Right atrium auricular region (tissue), 2 donors: ENCODE data around the gene FRMPD4. TPM values are rescaled to one million over a fixed set of nuclear protein-coding genes. Genes with fewer than 3 reads are reported as not detected.

Source experiments
- DNase-seq: peaks from one replicate; pipeline ENCODE4 v3.0.0-alpha.2; 2019; ENCODE audit warnings: low spot score
- H3K27ac ChIP-seq, 2 donors: fragments of 200-600 bp; sonication (generic); 1 replicate in 1 of 2; 2 replicates in 1 of 2; pipeline ENCODE4 v1.5.1; 2016 to 2019
- H3K27me3 ChIP-seq, 2 donors: fragments of 200-600 bp; sonication (generic); one replicate each; pipeline versions ENCODE4 v1.5.1 to v1.6.0; 2017 to 2019
- H3K36me3 ChIP-seq: fragments of 200-600 bp; sonication (generic); one replicate; pipeline ENCODE4 v1.5.1; 2016
- H3K4me1 ChIP-seq, 2 donors: fragments of 200-600 bp; sonication (generic); one replicate each; pipeline versions ENCODE4 v1.5.1 to v1.6.0; 2017 to 2019
- H3K4me3 ChIP-seq, 2 donors: fragments of 200-600 bp; sonication (generic); 1 replicate in 1 of 2; 2 replicates in 1 of 2; pipeline ENCODE4 v1.5.1; 2017 to 2019; ENCODE audit warnings: mild to moderate bottlenecking in 1 of 2, moderate library complexity in 1 of 2
- H3K9me3 ChIP-seq, 2 donors: fragments of 200-600 bp; sonication (generic); one replicate each; pipeline ENCODE4 v1.5.1; 2019
- total RNA-seq, 2 donors: library from RNA; depleted of rRNA; stranded (reverse); fragments of >200 nt; gene quantifications; one replicate each; pipeline ENCODE4 v1.1.0, GENCODE V29; 2016
- TF ChIP-seq, protein P1 (sequence below), 2 donors: fragments of 200-600 bp; sonication (generic); IDR thresholded peaks; one replicate each; pipeline ENCODE4 v1.5.1; 2019; ENCODE audit warnings: antibody characterized with exemption in 2 of 2

FRMPD4 gene
- total RNA-seq, 2 donors from 2014 or later: 1.2 to 1.3 TPM

GRCh38 chrX:12170755-12171154 lies 32.5 kb downstream of the FRMPD4 start:
- DNase-seq: no peak
- TF ChIP-seq, protein P1, sequence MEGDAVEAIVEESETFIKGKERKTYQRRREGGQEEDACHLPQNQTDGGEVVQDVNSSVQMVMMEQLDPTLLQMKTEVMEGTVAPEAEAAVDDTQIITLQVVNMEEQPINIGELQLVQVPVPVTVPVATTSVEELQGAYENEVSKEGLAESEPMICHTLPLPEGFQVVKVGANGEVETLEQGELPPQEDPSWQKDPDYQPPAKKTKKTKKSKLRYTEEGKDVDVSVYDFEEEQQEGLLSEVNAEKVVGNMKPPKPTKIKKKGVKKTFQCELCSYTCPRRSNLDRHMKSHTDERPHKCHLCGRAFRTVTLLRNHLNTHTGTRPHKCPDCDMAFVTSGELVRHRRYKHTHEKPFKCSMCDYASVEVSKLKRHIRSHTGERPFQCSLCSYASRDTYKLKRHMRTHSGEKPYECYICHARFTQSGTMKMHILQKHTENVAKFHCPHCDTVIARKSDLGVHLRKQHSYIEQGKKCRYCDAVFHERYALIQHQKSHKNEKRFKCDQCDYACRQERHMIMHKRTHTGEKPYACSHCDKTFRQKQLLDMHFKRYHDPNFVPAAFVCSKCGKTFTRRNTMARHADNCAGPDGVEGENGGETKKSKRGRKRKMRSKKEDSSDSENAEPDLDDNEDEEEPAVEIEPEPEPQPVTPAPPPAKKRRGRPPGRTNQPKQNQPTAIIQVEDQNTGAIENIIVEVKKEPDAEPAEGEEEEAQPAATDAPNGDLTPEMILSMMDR (IDR thresholded peaks at IDR 0.05): no peak
- Histone ChIP-seq H3K27ac (no peak overlapping the region), H3K9me3 (no peaks in the 10 kb centered on the region), H3K4me1 (no peaks in the 10 kb centered on the region), H3K27me3 (no peaks in the 10 kb centered on the region), H3K36me3 (no peaks in the 10 kb centered on the region), H3K4me3 (no peak overlapping the region)

- no peaks in the 10 kb centered on the region for H3K27me3 ChIP-seq
- TF ChIP-seq, protein P1 (IDR thresholded peaks at IDR 0.05): no peak
- H3K4me3 ChIP-seq: no peak overlapping the region
- no peaks in the 10 kb centered on the region for H3K4me1 ChIP-seq
- no peaks in the 10 kb centered on the region for H3K9me3 ChIP-seq
- no peak overlapping the region for H3K27ac ChIP-seq
- DNase-seq: no peak
- no peaks in the 10 kb centered on the region for H3K36me3 ChIP-seq
These were observed 36.1 kb downstream of the FRMPD4 start for GRCh38 chrX:12174358-12174757.

DNA sequence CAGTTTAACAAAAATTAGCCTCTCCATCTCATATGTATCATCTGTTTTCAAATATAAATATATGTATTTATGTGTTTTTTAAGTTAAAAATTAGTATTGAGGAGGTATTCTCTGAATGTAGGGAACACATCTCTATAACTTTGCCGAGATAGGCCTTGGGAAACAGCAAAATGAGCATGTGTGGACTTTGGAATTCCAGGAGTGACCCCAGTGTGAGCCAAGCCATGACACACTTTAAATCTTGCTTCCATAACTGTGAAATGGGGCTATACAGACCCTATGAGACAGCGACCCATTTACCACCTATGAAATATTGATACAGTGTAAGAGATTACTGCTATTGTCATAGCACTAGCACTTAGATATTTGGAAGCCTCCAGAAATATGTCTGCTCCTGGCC lies 58.8 kb downstream of the FRMPD4 start:
- Histone ChIP-seq H3K27me3 (no peaks in the 10 kb centered on the region), H3K4me3 (no peak overlapping the region), H3K27ac (no peak overlapping the region), H3K36me3 (no peaks in the 10 kb centered on the region), H3K9me3 (no peaks in the 10 kb centered on the region), H3K4me1 (no peaks in the 10 kb centered on the region)
- TF ChIP-seq, protein P1 (IDR thresholded peaks at IDR 0.05): no peak
- DNase-seq: no peak

GRCh38 chrX:12206413-12206812 lies 68.1 kb downstream of the FRMPD4 start:
- Histone ChIP-seq H3K4me1 (no peaks in the 10 kb centered on the region), H3K27me3 (no peaks in the 10 kb centered on the region), H3K27ac (no peak overlapping the region), H3K4me3 (no peak overlapping the region), H3K9me3 (no peaks in the 10 kb centered on the region), H3K36me3 (no peaks in the 10 kb centered on the region)
- DNase-seq: no peak
- TF ChIP-seq, protein P1 (IDR thresholded peaks at IDR 0.05): no peak

- no peaks in the 10 kb centered on the region for H3K36me3 ChIP-seq
- no peak overlapping the region for H3K27ac ChIP-seq
- H3K9me3 ChIP-seq: no peaks in the 10 kb centered on the region
- H3K4me3 ChIP-seq: no peak overlapping the region
- DNase-seq: no peak
- H3K4me1 ChIP-seq: no peaks in the 10 kb centered on the region
- no peaks in the 10 kb centered on the region for H3K27me3 ChIP-seq
- TF ChIP-seq, protein P1 (IDR thresholded peaks at IDR 0.05): no peak
These were observed 72.0 kb downstream of the FRMPD4 start for GRCh38 chrX:12210196-12210815.

DNA sequence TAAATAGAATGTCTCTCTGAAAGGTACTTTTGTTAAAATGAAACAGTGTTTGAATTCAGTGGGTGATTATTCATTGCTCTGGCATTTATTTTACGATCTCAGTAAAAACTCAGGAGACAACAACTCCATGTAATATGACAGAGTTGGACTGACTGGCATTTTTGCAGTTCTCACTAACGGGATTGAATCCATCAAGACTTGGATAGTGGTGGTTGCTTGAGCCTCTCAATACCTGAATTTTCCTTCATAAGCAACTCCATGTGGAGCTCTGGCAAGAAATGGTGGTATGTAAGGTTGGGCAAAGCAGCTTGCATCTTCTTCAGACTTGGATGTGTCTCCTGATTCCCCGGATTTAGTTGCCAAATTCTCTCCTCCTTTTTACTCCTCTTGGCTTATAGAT lies 72.7 kb downstream of the FRMPD4 start:
- no peak for DNase-seq
- TF ChIP-seq, protein P1 (IDR thresholded peaks at IDR 0.05): no peak
- Histone ChIP-seq H3K27ac (no peak overlapping the region), H3K27me3 (no peaks in the 10 kb centered on the region), H3K9me3 (no peaks in the 10 kb centered on the region), H3K36me3 (no peaks in the 10 kb centered on the region), H3K4me1 (no peaks in the 10 kb centered on the region), H3K4me3 (no peak overlapping the region)
